Effector memory CD4-positive, alpha-beta T cell (primary cell): Measurements from ENCODE around the gene C6orf15.

Experiments
- DNase-seq, 3 donors: peaks; one replicate each; pipeline ENCODE4 v3.0.0-alpha.2; 2020
- H3K27ac ChIP-seq: 2 replicates; pipeline ENCODE4 v1.7.0; 2013; ENCODE audit warnings: mild to moderate bottlenecking, low read length, moderate library complexity; ENCODE audit not compliant: insufficient read depth, poor library complexity, severe bottlenecking
- H3K27me3 ChIP-seq: replicated peaks from 2 replicates; pipeline ENCODE4 v1.7.0; 2013; ENCODE audit warnings: mild to moderate bottlenecking, low read length; ENCODE audit not compliant: insufficient read depth, control insufficient read depth, poor library complexity, severe bottlenecking
- H3K36me3 ChIP-seq: 2 replicates; pipeline ENCODE4 v1.7.0; 2013; ENCODE audit warnings: mild to moderate bottlenecking, low read length, moderate library complexity; ENCODE audit not compliant: control insufficient read depth, insufficient read depth
- H3K4me1 ChIP-seq: 2 replicates; pipeline ENCODE4 v1.7.0; 2013; ENCODE audit warnings: low read length, mild to moderate bottlenecking; ENCODE audit not compliant: control insufficient read depth, insufficient read depth, poor library complexity, severe bottlenecking
- H3K4me3 ChIP-seq: 2 replicates; pipeline ENCODE4 v1.7.0; 2013; ENCODE audit warnings: low read length, low read depth, mild to moderate bottlenecking; ENCODE audit not compliant: insufficient read depth, poor library complexity, severe bottlenecking
- H3K9me3 ChIP-seq: 2 replicates; pipeline ENCODE4 v1.7.0; 2013; ENCODE audit warnings: mild to moderate bottlenecking, low read length, moderate library complexity; ENCODE audit not compliant: control insufficient read depth

C6orf15 gene

DNA sequence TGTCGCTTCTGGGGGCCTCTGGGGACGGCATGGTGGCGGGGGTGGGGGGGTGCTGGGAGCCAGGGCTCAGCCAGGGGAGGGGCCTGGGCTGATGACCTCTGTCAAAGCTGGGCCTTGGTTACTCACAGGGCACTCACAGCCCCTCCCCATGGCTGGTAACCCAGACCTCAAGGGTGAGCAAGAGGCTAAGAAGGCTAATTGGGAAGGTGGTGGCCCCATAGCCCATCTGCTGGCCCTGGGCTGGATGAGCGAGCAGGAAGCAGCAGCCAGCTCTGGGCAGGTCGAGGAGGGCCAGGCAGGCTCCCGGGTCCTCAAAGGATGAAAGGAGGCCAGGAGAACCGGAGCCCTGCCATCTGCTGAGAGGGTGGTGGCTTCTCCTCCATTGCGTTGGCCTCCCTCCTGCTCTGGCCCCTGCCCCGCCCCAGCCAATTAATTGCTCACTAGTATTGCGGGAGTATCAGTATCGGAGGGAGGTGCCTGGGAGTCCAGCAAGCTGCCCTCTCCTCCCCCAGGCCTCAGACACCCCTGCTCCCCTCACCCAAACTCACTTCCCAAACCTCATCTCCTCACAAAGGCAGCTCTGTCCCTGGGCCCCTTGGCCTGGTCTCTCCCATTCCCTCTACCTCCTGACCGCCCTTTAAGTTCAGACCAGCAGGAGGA lies 8.9 kb upstream of the C6orf15 start:
- Histone ChIP-seq H3K36me3 (no peaks in the 10 kb centered on the region), H3K27ac (no peak overlapping the region), H3K27me3 (no peaks in the 10 kb centered on the region), H3K9me3 (no peaks in the 10 kb centered on the region), H3K4me3 (no peak overlapping the region), H3K4me1 (no peaks in the 10 kb centered on the region)
- no peak for DNase-seq

DNA sequence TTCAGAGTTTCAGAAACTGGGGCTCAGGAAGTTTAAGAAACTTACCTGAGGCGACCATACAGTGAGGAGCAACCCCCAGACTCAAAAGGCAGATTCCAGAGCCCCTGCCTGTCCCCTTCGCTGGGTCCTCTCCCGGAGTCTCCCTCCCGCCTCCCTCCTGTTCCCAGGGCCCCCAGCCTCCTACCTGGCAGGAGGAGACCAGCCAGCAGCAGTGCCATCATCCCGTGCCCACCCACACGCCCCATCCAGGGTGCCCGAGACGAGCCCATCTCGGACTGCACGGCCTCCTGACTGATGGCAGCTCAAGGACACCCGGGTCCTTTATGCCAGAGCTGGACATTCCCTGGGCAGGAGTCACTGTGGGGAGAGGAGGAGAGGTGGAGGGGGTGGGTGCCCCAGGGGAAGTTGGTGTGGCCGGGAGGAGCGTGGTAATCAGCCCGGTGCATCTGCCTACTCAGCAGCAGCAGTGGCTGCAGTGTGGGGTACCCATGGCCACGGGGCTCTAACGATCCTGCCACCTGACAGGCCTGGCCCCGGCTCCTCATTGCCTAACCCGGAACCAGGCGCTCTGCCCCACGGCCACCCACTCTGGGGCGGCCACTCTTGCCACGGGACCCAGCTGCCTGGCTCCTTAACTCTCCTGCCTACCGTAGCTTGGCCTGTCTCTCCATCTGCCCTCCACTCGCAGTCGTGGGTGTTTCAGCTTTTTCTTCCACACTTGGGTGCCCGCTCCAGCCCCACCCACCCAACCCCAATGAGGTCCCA lies 8.0 kb upstream of the C6orf15 start, which contains the start of gene CDSN:
TSS of gene CDSN (minus strand) at position 296 of the 765 bp plus-strand sequence. CDS start at position 269, 27 bp downstream.
- H3K27me3 ChIP-seq = no peaks in the 10 kb centered on the region
- no peak for DNase-seq
- no peak within 1 kb of the TSS for H3K4me3 ChIP-seq
- H3K36me3 ChIP-seq = no peaks in the 10 kb centered on the region
- H3K9me3 ChIP-seq = no peaks in the 10 kb centered on the region
- H3K4me1 ChIP-seq = no peaks in the 10 kb centered on the region
- no peak within 1 kb of the TSS for H3K27ac ChIP-seq

DNA sequence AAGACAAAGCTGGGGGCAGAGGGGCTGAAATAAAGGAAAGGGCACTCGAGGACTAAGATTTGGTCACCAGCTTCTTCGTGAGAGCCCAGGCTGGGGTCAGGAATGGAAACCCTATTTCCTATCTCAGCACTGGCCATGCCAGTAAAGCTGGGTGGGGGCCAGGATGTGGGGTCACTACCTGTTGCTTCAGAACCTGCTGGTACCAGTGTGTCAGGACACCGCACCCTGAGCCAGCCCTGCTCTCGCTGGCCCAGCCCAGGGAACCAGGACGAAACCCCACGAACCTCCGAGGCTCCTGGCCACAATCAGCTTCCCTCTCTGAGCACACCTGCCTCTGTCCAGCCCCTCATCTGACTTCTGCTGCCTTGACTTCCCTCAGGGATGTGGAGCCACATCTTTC lies 5.8 kb upstream of the C6orf15 start:
- Histone ChIP-seq H3K4me1 (no peaks in the 10 kb centered on the region), H3K27me3 (no peaks in the 10 kb centered on the region), H3K27ac (no peak overlapping the region), H3K4me3 (no peak overlapping the region), H3K9me3 (no peaks in the 10 kb centered on the region), H3K36me3 (no peaks in the 10 kb centered on the region)
- no peak for DNase-seq

DNA sequence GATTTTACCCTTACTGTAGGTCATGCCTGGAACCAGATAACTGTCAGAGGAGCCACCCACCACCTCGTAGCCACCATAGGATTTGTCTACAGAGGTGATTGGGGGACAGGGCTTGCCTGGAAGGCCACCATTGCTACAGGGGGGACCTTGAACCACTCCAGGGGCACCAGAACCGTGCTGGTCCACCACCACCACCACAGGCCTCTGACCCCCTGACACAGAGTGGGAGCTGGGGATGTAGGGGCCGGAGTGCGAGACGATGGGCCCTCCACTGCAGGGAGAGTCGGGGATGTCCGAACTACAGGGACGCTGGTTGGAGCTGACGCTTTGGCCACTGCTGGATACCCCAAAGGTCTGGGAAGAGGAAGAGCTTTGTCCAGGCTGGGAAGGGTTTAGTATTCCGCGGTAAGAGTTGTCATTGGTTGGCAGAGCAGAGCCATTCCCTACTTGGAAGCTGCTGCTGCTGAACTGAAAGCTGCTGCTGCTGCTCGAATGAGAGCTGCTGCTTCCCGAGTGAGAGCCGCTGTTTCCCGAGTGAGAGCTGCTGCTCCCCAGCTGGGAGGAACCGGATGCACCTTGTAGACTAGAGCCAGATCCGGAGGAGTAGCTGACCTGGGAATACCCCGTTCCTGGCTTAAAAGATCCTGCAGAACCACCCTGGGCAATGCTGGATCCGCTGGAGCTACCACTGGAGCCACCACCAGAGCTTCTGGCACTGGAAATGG lies 4.4 kb upstream of the C6orf15 start:
- H3K9me3 ChIP-seq = no peaks in the 10 kb centered on the region
- H3K27me3 ChIP-seq = no peaks in the 10 kb centered on the region
- no peak overlapping the region for H3K4me3 ChIP-seq
- H3K36me3 ChIP-seq = no peaks in the 10 kb centered on the region
- DNase-seq = no peak
- H3K27ac ChIP-seq = no peak overlapping the region
- no peaks in the 10 kb centered on the region for H3K4me1 ChIP-seq

- Histone ChIP-seq H3K9me3 (no peaks in the 10 kb centered on the region), H3K36me3 (no peaks in the 10 kb centered on the region), H3K27ac (no peak overlapping the region), H3K4me3 (no peak overlapping the region), H3K27me3 (no peaks in the 10 kb centered on the region), H3K4me1 (no peaks in the 10 kb centered on the region)
- DNase-seq = no peak
These were observed 3.7 kb upstream of the C6orf15 start for GRCh38 chr6:31115941-31116560.

- H3K4me3 ChIP-seq = no peak overlapping the region
- DNase-seq = no peak
- no peaks in the 10 kb centered on the region for H3K36me3 ChIP-seq
- H3K27ac ChIP-seq = no peak overlapping the region
- H3K27me3 ChIP-seq = no peaks in the 10 kb centered on the region
- H3K4me1 ChIP-seq = no peaks in the 10 kb centered on the region
- no peaks in the 10 kb centered on the region for H3K9me3 ChIP-seq
These were observed 2.8 kb upstream of the C6orf15 start for GRCh38 chr6:31114970-31115849.

DNA sequence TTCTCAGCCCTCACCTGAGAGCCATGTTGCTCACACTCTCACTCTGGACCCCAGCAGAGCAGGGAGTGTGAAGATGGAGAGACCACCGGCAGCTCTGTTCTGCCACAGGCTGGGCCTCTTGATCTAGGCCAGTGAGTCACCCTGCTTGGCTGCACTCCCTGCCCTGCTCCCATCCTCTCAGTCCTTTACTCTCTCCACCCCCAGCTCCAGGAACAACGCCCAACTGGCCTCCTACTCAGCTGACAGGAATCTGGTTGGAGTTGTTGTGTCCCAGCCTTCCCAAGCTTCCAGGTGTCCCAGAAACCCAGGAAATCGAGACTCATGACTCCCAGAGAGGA lies 2.1 kb upstream of the C6orf15 start, which contains the start of gene PSORS1C1:
TSS of gene PSORS1C1 (plus strand) at position 260 of the 338 bp plus-strand sequence. CDS start 14,833 bp downstream, outside the sequence.
- DNase-seq = no peak
- Histone ChIP-seq H3K27ac (no peak within 1 kb of the TSS), H3K36me3 (no peaks in the 10 kb centered on the region), H3K4me1 (no peaks in the 10 kb centered on the region), H3K9me3 (no peaks in the 10 kb centered on the region), H3K27me3 (no peaks in the 10 kb centered on the region), H3K4me3 (no peak within 1 kb of the TSS)

GRCh38 chr6:31113861-31114540 lies 1.6 kb upstream of the C6orf15 start:
- DNase-seq = no peak
- Histone ChIP-seq H3K9me3 (no peaks in the 10 kb centered on the region), H3K27me3 (no peaks in the 10 kb centered on the region), H3K4me1 (no peaks in the 10 kb centered on the region), H3K4me3 (no peak overlapping the region), H3K36me3 (no peaks in the 10 kb centered on the region), H3K27ac (no peak overlapping the region)

DNA sequence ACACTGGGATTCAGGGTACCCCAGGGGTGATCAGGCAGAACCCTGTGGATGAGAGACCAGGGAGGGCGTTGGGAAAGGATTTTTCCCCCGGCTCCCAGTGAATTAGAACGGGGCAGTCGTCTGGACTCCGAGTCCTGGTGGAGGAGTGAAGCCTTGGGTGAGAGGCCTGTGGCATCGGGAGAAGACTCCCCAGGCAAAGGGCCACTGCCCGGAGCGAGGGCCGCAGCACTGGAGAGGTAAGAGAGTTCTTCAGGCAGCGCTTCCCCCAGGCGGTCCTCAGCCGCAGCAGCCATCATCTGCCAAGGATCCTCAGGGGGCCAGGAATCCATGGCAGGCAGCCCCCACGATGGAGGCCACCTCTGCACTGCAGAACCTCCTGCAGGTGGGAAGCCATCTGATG lies 663 bp downstream of the C6orf15 start:
- no peaks in the 10 kb centered on the region for H3K36me3 ChIP-seq

More for the DNA sequence above, 663 bp downstream of the C6orf15 start:
- Histone ChIP-seq H3K27me3 (no peaks in the 10 kb centered on the region), H3K27ac (no peak overlapping the region), H3K4me1 (no peaks in the 10 kb centered on the region), H3K9me3 (no peaks in the 10 kb centered on the region), H3K4me3 (no peak overlapping the region)
- no peak for DNase-seq
